HG03520 (cell line): ENCODE results near the gene MRPL41.
"Not testable (repeated sequence)": the region's sequence is repeated elsewhere in the genome, so short reads cannot be mapped to it uniquely, and the experiment has no call there.

Experiments used
- ATAC-seq: cut with Tn5 transposase; IDR thresholded peaks from one replicate; pipeline ENCODE4 v1.9.1; 2021; ENCODE audit warnings: mild to moderate bottlenecking, moderate library complexity; ENCODE audit not compliant: unreplicated experiment

The MRPL41 gene

DNA sequence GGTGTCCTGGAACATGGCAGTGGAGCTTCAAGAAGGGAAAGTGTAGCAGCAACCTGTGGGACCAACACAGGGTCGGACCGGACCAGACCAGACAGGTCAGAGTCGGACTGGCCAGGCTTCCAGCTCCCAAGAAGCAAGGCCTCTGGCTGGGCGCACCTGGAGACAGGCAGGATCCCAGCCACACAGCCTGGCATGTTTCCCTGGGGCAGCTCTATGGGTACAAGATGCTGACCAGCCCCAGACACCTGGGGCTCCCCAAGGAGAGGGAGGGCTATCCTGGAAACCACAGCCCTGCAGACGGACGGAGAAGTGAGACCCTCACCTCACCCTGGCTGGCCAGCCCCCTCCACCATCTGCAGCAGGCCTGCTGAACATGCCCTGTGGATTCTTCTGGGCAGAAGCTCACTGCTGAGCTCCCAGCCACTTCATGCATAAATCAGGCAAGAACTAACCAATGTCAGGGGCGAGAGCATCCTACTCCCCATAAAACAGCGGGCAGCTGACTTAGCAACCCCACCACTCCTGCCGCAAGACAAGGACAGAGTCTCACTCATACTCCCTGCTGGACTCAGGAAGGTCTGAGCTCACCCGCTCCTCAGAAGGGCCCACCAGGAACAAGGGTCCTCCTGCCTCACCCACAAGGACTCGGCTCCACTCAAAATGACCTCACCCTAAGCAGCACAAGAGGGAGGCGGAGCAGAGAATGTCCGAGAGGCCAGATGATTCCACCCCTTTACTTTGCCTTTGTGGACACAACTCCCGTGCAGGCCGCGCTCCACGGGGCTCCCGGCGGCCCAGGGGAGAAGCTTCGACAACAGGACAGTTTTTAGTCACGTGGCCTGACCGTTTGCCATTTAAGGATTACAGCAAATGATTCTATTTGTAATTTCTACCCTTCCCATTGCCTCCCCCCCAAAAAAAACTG, 29.9 kb downstream of the MRPL41 start:
- ATAC-seq: no peak

DNA sequence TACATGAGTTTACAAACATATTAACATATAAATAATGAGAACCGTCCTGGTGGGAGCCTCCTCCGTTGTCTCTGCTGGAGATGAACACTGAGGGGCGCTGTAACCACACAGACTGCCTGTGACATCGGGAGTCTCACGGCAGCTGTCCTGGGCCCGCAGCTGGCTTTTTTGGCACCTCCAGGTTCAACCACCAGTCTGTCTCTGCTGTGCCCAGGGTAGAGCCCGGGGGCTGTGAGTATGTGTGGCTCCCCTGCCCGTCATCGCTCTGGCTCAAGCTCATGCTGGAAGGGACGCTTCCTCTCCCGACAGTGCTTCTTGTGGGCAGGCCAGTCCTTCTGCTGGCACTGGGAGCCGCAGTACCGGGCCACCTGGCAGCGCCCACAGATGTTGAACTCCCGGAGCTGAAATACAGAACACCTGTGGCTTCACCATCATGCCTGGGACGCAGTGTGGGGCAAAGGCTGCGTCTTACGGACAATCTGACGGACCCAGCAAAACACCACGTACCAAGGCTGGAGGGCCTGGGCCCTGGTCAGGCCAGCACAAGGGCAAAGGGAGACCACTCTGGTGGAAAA, 30.7 kb downstream of the MRPL41 start:
- no peak for ATAC-seq

DNA sequence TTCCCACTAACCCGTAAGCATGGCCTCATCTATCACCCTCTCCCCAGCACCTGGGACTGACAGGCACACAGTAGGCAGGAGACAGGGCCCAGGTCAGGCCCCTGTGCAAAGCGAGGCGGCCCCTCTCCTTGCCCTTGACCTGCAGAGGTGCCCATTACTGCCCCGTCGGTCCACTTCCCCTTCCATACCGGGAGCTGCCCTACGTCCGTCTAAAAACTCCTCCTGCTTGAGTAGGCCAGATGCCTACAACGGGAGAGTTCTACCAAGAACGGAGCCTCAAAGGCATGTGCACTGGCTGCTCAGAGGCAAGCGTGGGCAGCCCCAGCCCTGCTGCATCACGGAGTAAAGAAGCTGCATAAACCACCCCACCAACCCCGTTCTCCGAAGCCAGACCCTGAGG, 31.7 kb downstream of the MRPL41 start:
- ATAC-seq: no peak

- no peak for ATAC-seq
Observed at GRCh38 chr9:137583957-137584356, 32.3 kb downstream of the MRPL41 start.

DNA sequence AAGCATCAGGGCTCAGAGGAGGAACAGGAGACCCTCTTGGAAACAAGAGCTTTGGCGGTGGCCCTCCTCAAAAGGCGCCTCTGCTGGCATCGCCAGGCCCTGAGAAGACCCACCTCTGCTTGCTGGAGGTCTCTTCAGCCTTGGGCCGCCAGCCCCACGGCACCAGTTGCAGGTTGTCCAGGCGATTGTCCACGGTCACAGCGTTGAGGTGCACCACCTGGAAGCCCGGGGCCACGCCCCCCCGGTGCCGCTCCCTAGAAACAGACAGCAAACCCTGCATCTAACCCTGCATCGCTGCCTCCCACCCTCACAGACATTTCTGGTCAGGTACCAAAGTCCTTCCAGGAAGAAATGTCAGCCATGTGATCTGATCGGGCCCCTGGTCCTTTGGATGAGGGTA, 35.2 kb downstream of the MRPL41 start:
- no peak for ATAC-seq

- no peak for ATAC-seq
Observed at GRCh38 chr9:137588311-137588710, 36.6 kb downstream of the MRPL41 start.

GRCh38 chr9:137588891-137589290, 37.2 kb downstream of the MRPL41 start:
- ATAC-seq: no peak

GRCh38 chr9:137589441-137590122, 37.9 kb downstream of the MRPL41 start:
- ATAC-seq: peak; percentile 16

- ATAC-seq: peak; percentile 15
Observed at GRCh38 chr9:137590123-137590468, 38.4 kb downstream of the MRPL41 start.

DNA sequence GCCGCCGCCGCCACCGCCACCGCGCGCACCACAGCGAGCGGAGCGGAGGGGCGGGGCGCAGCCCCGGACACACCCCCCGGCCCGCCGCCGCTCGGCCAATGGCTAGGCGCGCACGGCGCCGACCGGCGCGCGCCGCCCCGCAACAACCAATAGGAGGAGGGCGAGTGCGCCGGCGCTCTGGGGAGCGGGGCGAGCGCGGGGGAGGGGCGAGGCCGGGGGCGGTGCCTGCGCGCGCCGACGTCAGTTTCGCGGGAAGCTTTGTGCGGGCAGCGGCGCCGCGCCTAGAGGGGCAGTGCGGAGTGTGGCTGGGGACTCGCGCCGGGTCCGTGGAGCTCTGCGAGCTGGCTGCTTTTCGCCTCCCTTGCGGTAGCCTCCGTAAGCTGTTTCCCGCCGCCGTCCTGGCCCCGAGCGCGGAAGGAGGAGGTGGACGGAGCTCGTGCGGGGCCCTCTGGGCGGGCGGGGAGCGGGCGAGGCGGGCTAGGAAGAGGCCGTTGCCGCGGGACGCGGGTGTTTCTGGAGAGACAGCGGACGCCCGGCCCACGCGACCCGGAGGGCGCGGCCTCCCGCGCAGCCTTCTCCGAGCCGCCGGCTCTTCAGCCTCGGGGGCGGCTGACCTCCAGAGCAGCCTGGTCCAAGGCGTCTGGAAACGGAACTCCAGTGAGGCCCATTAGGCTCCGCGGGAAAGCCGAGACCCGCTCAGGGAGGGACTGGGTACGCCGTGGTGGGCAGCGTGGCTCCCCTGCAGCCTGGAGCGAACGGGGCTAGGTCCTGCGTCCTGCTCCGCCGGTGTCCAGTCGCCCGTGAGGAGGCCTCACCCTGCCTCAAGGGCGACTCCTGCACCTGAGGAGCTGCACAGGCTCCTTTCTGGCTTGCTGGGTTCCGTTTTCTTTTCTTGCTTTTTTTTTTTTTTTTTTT, 39.0 kb downstream of the MRPL41 start, which contains the start of gene ZMYND19:
ZMYND19 (minus strand) TSS at position 44 of the 915 bp plus-strand sequence. CDS start 249 bp downstream, outside the sequence.
- ATAC-seq: peak; percentile 77

DNA sequence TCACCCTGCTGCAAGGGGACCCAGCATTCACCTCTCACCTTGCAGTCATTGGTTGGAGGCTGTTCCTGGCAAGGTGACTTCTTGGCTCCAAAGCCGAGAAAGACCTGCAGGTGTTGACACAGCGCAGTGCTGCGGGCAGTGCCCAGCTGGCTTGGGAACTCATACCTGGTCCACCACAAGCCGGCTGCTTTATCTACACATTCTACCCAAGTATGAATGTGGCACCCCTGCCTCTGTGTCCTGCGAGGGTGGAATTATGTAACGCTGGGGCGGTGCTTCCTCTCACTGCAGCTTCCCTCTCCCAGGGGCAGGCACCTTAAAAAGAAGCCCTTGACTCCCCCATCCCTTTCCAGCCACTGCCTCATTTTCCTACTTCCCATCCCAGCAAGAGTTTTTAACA, 41.1 kb downstream of the MRPL41 start:
- no peak for ATAC-seq

GRCh38 chr9:137593176-137593575, 41.5 kb downstream of the MRPL41 start:
- ATAC-seq: no peak

GRCh38 chr9:137596577-137596976, 44.9 kb downstream of the MRPL41 start:
- ATAC-seq: not testable (repeated sequence)

- ATAC-seq: no peak
Observed at GRCh38 chr9:137598943-137599342, 47.3 kb downstream of the MRPL41 start.
